ENCODE measurements around the gene TOR3A. TPM values are rescaled to one million over a fixed set of nuclear protein-coding genes. Genes with fewer than 3 reads are reported as not detected.
A peak's percentile ranks its signal among the peaks of the same experiment; 100 is the strongest.

TOR3A gene
- 7.3 and 7.9 TPM in 2 replicates for polyA plus RNA-seq (2013)

GRCh38 chr1:179081687-179082332, at the start of gene TOR3A:
TOR3A (plus strand) TSS chr1:179082070; CDS start chr1:179082129, 59 bp downstream.
- H3K4me3 ChIP-seq (ENCODE audit: low read depth, low read length) = peak within 1 kb of the TSS; percentile 89
- peak within 1 kb of the TSS; percentile 79 for H3K18ac ChIP-seq (ENCODE audit: low read length)
- H3K27me3 ChIP-seq (ENCODE audit: insufficient read depth, low read length) = no peaks in the 10 kb centered on the region
- no peak within 1 kb of the TSS for H2BK12ac ChIP-seq (ENCODE audit: low read length)
- peak within 1 kb of the TSS; percentile 77 for H2AFZ ChIP-seq (ENCODE audit: insufficient read depth, low read length, poor library complexity)
- peak within 1 kb of the TSS; percentile 78 for H4K91ac ChIP-seq (ENCODE audit: low read depth, low read length)
- H2BK120ac ChIP-seq (ENCODE audit: insufficient read depth, low read length, poor library complexity) = peak within 1 kb of the TSS; percentile 54
- peak within 1 kb of the TSS; percentile 82 for H4K8ac ChIP-seq (ENCODE audit: low read depth, low read length)
- H3K23ac ChIP-seq (ENCODE audit: low read length) = no peak within 1 kb of the TSS
- H2BK5ac ChIP-seq (ENCODE audit: low read depth, low read length, poor library complexity) = peak within 1 kb of the TSS; percentile 38
- peak within 1 kb of the TSS; percentile 58 for H3K14ac ChIP-seq (ENCODE audit: low read length)
- peak within 1 kb of the TSS; percentile 71 for H3K4me2 ChIP-seq (ENCODE audit: low read length)
- peak within 1 kb of the TSS; percentile 25 for H3K4ac ChIP-seq (ENCODE audit: low read depth, low read length)
- H3K4me1 ChIP-seq (ENCODE audit: control insufficient read depth in 1 of 2, insufficient read depth in 2 of 2, low read length in 2 of 2) = peaks cover 8 to 11% of the 10 kb centered on the region in 2 experiments
- peak; percentile 79 to 81 for DNase-seq
- WGBS (ENCODE audit: extremely low coverage, insufficient coverage, insufficient read length) = no CpG with 5 or more reads among the region's 51 CpGs
- H3K9me3 ChIP-seq (ENCODE audit: insufficient read depth, low read depth, low read length) = peaks cover 2% of the 10 kb centered on the region
- peak within 1 kb of the TSS; percentile 92 for H3K9ac ChIP-seq (ENCODE audit: low read length)
- peaks cover 5% of the 10 kb centered on the region for H3K79me1 ChIP-seq (ENCODE audit: low read length)
- peaks cover 7 to 8% of the 10 kb centered on the region in 2 experiments for H3K36me3 ChIP-seq (ENCODE audit: control insufficient read depth in 1 of 2, insufficient read depth in 2 of 2, low read length in 2 of 2)
- peak within 1 kb of the TSS; percentile 55 for H4K12ac ChIP-seq (ENCODE audit: low read depth, low read length)
- peaks cover 2% of the 10 kb centered on the region for H3K79me2 ChIP-seq (ENCODE audit: control insufficient read depth, insufficient read depth, low read length, poor library complexity)
- H3K27ac ChIP-seq (ENCODE audit: low read depth, low read length) = peak within 1 kb of the TSS; percentile 69
- H2AK5ac ChIP-seq (ENCODE audit: low read length) = no peak within 1 kb of the TSS

- Histone ChIP-seq H4K12ac (ENCODE audit: low read depth, low read length) (no peak overlapping the region), H3K23ac (ENCODE audit: low read length) (no peak overlapping the region), H4K8ac (ENCODE audit: low read depth, low read length) (no peak overlapping the region), H3K14ac (ENCODE audit: low read length) (no peak overlapping the region), H3K27ac (ENCODE audit: low read depth, low read length) (no peak overlapping the region), H3K36me3 (ENCODE audit: control insufficient read depth in 1 of 2, insufficient read depth in 2 of 2, low read length in 2 of 2) (no peaks in the 10 kb centered on the region), H2BK5ac (ENCODE audit: low read depth, low read length, poor library complexity) (no peak overlapping the region), H3K9me3 (ENCODE audit: insufficient read depth, low read depth, low read length) (no peaks in the 10 kb centered on the region), H3K18ac (ENCODE audit: low read length) (no peak overlapping the region), H3K79me2 (ENCODE audit: control insufficient read depth, insufficient read depth, low read length, poor library complexity) (no peaks in the 10 kb centered on the region), H2AK5ac (ENCODE audit: low read length) (no peak overlapping the region), H3K9ac (ENCODE audit: low read length) (no peak overlapping the region), H3K4me1 (ENCODE audit: control insufficient read depth in 1 of 2, insufficient read depth in 2 of 2, low read length in 2 of 2) (peaks cover 3 to 7% of the 10 kb centered on the region in 2 experiments), H3K4me2 (ENCODE audit: low read length) (no peak overlapping the region), H2AFZ (ENCODE audit: insufficient read depth, low read length, poor library complexity) (no peak overlapping the region), H3K27me3 (ENCODE audit: insufficient read depth, low read length) (no peaks in the 10 kb centered on the region), H3K4ac (ENCODE audit: low read depth, low read length) (no peak overlapping the region), H2BK12ac (ENCODE audit: low read length) (no peak overlapping the region), H3K4me3 (ENCODE audit: low read depth, low read length) (no peak overlapping the region), H2BK120ac (ENCODE audit: insufficient read depth, low read length, poor library complexity) (no peak overlapping the region), H4K91ac (ENCODE audit: low read depth, low read length) (no peak overlapping the region), H3K79me1 (ENCODE audit: low read length) (no peaks in the 10 kb centered on the region)
- WGBS (ENCODE audit: extremely low coverage, insufficient coverage, insufficient read length) = no CpG with 5 or more reads among the region's 1 CpG
- no peak for DNase-seq
These were observed 47.1 kb upstream of the TOR3A start for GRCh38 chr1:179034720-179035119.

GRCh38 chr1:179036844-179037465, 44.9 kb upstream of the TOR3A start:
- Histone ChIP-seq H3K4me1 (ENCODE audit: control insufficient read depth in 1 of 2, insufficient read depth in 2 of 2, low read length in 2 of 2) (peaks cover 3 to 7% of the 10 kb centered on the region in 2 experiments), H3K79me1 (ENCODE audit: low read length) (peaks cover 2% of the 10 kb centered on the region), H3K9ac (ENCODE audit: low read length) (no peak overlapping the region), H3K4me3 (ENCODE audit: low read depth, low read length) (no peak overlapping the region), H3K9me3 (ENCODE audit: insufficient read depth, low read depth, low read length) (no peaks in the 10 kb centered on the region), H4K8ac (ENCODE audit: low read depth, low read length) (no peak overlapping the region), H2BK12ac (ENCODE audit: low read length) (no peak overlapping the region), H4K91ac (ENCODE audit: low read depth, low read length) (no peak overlapping the region), H3K36me3 (ENCODE audit: control insufficient read depth in 1 of 2, insufficient read depth in 2 of 2, low read length in 2 of 2) (no peaks in the 10 kb centered on the region), H3K14ac (ENCODE audit: low read length) (no peak overlapping the region), H3K27ac (ENCODE audit: low read depth, low read length) (no peak overlapping the region), H2BK120ac (ENCODE audit: insufficient read depth, low read length, poor library complexity) (no peak overlapping the region), H3K27me3 (ENCODE audit: insufficient read depth, low read length) (no peaks in the 10 kb centered on the region), H3K79me2 (ENCODE audit: control insufficient read depth, insufficient read depth, low read length, poor library complexity) (no peaks in the 10 kb centered on the region), H2AK5ac (ENCODE audit: low read length) (no peak overlapping the region), H3K18ac (ENCODE audit: low read length) (no peak overlapping the region), H2BK5ac (ENCODE audit: low read depth, low read length, poor library complexity) (no peak overlapping the region), H3K23ac (ENCODE audit: low read length) (no peak overlapping the region), H2AFZ (ENCODE audit: insufficient read depth, low read length, poor library complexity) (no peak overlapping the region), H3K4ac (ENCODE audit: low read depth, low read length) (no peak overlapping the region), H3K4me2 (ENCODE audit: low read length) (no peak overlapping the region), H4K12ac (ENCODE audit: low read depth, low read length) (no peak overlapping the region)
- peak in 1 of 2 donors; percentile 62 for DNase-seq
- WGBS (ENCODE audit: extremely low coverage, insufficient coverage, insufficient read length) = no CpG with 5 or more reads among the region's 2 CpGs

GRCh38 chr1:179038528-179039281, 43.2 kb upstream of the TOR3A start:
- H3K27ac ChIP-seq (ENCODE audit: low read depth, low read length) = peak overlapping the region; percentile 73
- no peak overlapping the region for H3K23ac ChIP-seq (ENCODE audit: low read length)
- no peak overlapping the region for H3K4me2 ChIP-seq (ENCODE audit: low read length)
- H2BK12ac ChIP-seq (ENCODE audit: low read length) = no peak overlapping the region
- H2AFZ ChIP-seq (ENCODE audit: insufficient read depth, low read length, poor library complexity) = no peak overlapping the region
- H3K79me2 ChIP-seq (ENCODE audit: control insufficient read depth, insufficient read depth, low read length, poor library complexity) = no peaks in the 10 kb centered on the region
- peaks cover 2% of the 10 kb centered on the region for H3K79me1 ChIP-seq (ENCODE audit: low read length)
- no peak overlapping the region for H4K8ac ChIP-seq (ENCODE audit: low read depth, low read length)
- WGBS (ENCODE audit: extremely low coverage, insufficient coverage, insufficient read length) = no CpG with 5 or more reads among the region's 1 CpG
- no peak overlapping the region for H2AK5ac ChIP-seq (ENCODE audit: low read length)
- no peak overlapping the region for H4K91ac ChIP-seq (ENCODE audit: low read depth, low read length)
- no peak overlapping the region for H3K14ac ChIP-seq (ENCODE audit: low read length)
- no peaks in the 10 kb centered on the region for H3K9me3 ChIP-seq (ENCODE audit: insufficient read depth, low read depth, low read length)
- H3K4me3 ChIP-seq (ENCODE audit: low read depth, low read length) = no peak overlapping the region
- no peak overlapping the region for H2BK120ac ChIP-seq (ENCODE audit: insufficient read depth, low read length, poor library complexity)
- H3K4me1 ChIP-seq (ENCODE audit: control insufficient read depth in 1 of 2, insufficient read depth in 2 of 2, low read length in 2 of 2) = peaks cover 3 to 7% of the 10 kb centered on the region in 2 experiments
- no peak overlapping the region for H3K9ac ChIP-seq (ENCODE audit: low read length)
- peak in 1 of 2 donors; percentile 50 for DNase-seq
- no peaks in the 10 kb centered on the region for H3K27me3 ChIP-seq (ENCODE audit: insufficient read depth, low read length)
- H3K4ac ChIP-seq (ENCODE audit: low read depth, low read length) = no peak overlapping the region
- no peak overlapping the region for H3K18ac ChIP-seq (ENCODE audit: low read length)
- peaks cover 0 to 2% of the 10 kb centered on the region in 2 experiments for H3K36me3 ChIP-seq (ENCODE audit: control insufficient read depth in 1 of 2, insufficient read depth in 2 of 2, low read length in 2 of 2)
- no peak overlapping the region for H2BK5ac ChIP-seq (ENCODE audit: low read depth, low read length, poor library complexity)
- H4K12ac ChIP-seq (ENCODE audit: low read depth, low read length) = no peak overlapping the region

Measured in trophoblast cell (in vitro differentiated cells and primary cell).